AG09309 (cell line): ENCODE data around the gene SLC26A11.
"Not testable (repeated sequence)": the region's sequence is repeated elsewhere in the genome, so short reads cannot be mapped to it uniquely, and the experiment has no call there.

ENCODE experiments used
- DNase-seq: peaks from one replicate; pipeline ENCODE4 v3.0.0-alpha.2; 2010; ENCODE audit warnings: low read depth
- H3K4me3 ChIP-seq: 2 replicates; pipeline ENCODE4 v1.5.1; 2011; ENCODE audit warnings: mild to moderate bottlenecking, low read depth, low read length, moderate library complexity; ENCODE audit not compliant: control insufficient read depth
- TF ChIP-seq, protein P1 (sequence below): IDR thresholded peaks from 2 replicates; pipeline ENCODE4 v1.5.1; 2011; ENCODE audit warnings: mild to moderate bottlenecking, low read depth, low read length, inconsistent platforms; ENCODE audit not compliant: insufficient read depth, control insufficient read depth; ENCODE audit errors: missing control alignments

Gene SLC26A11

DNA sequence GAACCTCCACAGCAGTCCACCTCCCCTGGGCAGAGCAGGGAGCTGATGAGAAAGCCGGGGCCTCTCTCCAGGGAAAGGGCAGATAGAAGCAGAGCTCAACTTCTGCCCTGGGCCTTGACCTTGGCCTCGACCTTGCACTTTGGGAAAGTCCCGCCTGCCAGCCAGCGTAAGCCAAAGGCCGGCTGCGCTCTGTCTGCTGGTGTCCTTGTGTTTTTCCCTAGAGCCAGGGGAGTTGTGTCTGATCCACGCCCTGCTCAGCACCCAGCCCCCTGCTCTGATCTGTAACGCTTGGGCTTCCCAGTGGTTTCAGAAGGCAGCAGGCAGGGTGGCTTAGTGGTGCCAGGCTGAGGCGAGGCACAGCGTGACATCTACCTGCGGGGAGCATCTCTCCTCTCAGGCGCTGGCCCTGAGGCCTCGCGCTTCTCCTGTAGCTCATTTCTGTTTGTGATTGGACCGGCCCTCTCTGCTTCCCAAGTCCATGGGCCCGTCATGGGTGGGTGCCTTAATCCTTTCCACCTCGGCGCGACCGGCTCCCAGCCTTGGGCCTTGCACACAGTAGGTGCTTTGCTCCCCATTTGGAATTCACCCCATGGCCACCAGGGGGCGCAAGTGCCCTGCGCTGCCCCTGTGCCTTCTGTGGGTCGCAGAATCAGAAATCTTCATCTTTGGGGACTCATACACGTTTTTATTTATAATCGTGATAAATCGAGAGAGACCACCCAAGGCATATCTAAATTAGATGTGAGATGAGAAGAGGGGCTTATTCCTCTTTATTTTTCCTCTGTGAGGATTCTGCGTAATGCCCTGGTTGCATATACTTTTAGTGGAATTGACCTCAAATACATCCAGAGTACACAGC lies 24.3 kb upstream of the SLC26A11 start:
- TF ChIP-seq, protein P1, sequence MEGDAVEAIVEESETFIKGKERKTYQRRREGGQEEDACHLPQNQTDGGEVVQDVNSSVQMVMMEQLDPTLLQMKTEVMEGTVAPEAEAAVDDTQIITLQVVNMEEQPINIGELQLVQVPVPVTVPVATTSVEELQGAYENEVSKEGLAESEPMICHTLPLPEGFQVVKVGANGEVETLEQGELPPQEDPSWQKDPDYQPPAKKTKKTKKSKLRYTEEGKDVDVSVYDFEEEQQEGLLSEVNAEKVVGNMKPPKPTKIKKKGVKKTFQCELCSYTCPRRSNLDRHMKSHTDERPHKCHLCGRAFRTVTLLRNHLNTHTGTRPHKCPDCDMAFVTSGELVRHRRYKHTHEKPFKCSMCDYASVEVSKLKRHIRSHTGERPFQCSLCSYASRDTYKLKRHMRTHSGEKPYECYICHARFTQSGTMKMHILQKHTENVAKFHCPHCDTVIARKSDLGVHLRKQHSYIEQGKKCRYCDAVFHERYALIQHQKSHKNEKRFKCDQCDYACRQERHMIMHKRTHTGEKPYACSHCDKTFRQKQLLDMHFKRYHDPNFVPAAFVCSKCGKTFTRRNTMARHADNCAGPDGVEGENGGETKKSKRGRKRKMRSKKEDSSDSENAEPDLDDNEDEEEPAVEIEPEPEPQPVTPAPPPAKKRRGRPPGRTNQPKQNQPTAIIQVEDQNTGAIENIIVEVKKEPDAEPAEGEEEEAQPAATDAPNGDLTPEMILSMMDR: peak; percentile 87
- no peak for DNase-seq
- no peak overlapping the region for H3K4me3 ChIP-seq

DNA sequence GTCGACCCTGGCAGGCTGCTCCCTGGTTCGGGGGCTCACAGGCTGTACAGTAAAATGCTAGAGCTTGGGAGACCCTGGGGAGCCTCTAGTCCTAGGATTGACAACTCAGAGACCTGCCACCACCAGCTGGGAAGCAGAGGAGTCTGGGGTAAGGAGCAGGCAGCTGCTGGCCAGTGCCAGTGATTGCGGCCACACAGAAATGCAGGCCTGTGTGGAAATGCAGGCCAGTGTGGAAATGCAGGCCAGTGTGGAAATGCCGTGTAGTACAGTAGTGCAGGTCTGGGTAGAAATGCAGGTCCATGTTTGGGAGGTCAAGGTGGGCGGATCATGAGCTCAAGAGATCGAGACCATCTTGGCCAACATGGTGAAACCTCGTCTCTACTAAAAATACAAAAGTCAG lies 23.6 kb upstream of the SLC26A11 start:
- no peak overlapping the region for H3K4me3 ChIP-seq
- TF ChIP-seq, protein P1: no peak
- DNase-seq: no peak

DNA sequence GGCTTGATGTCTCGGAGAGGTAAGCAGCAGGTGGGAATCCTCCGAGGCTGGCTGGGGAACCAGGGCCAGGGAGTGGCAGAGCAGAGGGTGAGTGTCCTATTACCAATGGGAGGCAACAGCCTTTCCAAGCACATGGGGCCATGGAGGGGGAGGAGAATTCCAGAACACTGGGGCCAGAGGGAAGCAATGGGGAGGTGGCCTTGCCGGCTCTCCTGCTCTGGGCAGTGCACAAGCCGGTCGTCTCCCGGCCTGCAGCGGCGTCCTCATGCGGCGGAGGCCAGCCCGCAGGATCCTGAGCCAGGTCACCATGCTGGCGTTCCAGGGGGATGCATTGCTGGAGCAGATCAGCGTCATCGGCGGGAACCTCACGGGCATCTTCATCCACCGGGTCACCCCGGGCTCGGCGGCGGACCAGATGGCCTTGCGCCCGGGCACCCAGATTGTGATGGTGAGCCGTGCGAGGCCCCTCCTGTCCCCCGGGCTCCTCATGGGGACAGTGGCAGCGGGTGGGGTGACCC lies 22.0 kb upstream of the SLC26A11 start:
- no peak for DNase-seq
- H3K4me3 ChIP-seq: no peak overlapping the region
- TF ChIP-seq, protein P1: no peak

DNA sequence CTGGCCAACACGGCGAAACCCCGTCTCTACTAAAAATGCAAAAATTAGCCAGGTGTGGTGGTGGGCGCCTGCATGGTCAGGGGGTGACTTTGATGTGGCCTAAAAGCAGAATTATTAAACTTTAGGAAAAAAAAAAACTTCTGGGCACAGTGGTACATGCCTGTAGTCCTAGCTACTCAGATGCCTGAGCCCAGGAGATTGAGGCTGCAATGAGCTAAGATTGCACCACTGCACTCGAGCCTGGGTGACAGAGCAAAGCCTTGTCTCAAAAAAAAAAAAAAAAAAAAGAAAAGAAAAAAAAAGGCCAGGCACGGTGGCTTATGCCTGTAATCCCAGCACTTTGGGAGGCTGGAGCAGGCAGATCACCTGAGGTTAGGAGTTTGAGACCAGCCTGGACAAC lies 20.9 kb upstream of the SLC26A11 start:
- H3K4me3 ChIP-seq, DNase-seq: not testable (repeated sequence)

DNA sequence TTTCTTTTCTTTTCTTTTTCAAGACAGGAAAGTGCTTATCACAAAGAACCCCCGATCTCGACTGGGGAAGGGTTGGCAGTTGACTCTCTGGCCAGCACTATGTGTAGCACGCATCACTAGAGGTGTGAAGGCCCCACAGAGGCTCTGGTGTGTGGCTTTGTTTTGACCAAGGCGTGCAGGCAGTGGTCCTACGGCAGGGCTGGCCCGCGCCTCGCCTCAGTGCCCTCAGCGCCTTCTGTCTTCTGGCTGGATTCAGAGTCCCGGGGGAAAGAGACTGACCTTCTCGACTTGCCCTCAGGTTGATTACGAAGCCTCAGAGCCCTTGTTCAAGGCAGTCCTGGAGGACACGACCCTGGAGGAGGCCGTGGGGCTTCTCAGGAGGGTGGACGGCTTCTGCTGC lies 18.8 kb upstream of the SLC26A11 start:
- TF ChIP-seq, protein P1: no peak
- no peak for DNase-seq
- no peak overlapping the region for H3K4me3 ChIP-seq

DNA sequence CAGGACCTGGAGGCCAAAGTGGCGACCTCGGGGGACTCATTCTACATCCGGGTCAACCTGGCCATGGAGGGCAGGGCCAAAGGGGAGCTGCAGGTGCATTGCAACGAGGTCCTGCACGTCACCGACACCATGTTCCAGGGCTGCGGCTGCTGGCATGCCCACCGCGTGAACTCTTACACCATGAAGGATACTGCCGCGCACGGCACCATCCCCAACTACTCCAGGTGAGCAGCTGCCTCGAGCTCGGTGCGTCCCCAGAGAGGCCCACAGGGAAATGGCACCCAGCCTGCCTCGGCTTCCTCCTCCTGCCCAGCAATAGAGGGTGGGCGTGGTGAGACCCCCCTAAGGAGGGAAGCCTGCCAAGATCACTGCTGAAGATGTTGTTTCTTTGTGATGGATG lies 18.0 kb upstream of the SLC26A11 start:
- DNase-seq: no peak
- TF ChIP-seq, protein P1: no peak
- no peak overlapping the region for H3K4me3 ChIP-seq

DNA sequence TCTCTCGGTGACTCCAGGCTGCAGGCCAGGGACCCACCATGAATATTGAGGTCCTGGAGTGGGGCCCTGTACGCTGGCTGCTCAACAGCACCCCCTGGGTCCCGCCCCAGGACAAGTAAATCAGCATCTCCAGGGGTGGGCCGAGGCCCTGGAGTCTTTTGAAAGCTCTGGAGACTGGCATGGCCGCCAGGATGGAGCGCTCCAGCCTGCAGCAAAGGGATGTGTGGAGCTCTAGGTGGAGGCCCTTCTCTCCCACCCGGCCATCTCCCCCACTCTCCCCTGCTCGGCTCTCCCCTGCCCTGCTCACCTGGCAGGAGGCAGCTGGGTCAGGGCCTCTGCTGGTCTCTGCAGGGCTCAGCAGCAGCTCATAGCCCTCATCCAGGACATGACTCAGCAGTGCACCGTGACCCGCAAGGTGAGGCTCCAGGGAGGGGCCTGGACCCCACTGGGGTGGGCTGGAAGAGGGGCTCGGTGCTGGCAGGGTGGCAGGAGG lies 16.7 kb upstream of the SLC26A11 start:
- DNase-seq: no peak
- H3K4me3 ChIP-seq: no peak overlapping the region
- TF ChIP-seq, protein P1: no peak
